DMS79 (cell line): ENCODE results near the gene SLCO3A1.

ENCODE experiments used
- DNase-seq: peaks from one replicate; lab custom pipeline; 2025; lab: John Stamatoyannopoulos, UW

Gene SLCO3A1

DNA sequence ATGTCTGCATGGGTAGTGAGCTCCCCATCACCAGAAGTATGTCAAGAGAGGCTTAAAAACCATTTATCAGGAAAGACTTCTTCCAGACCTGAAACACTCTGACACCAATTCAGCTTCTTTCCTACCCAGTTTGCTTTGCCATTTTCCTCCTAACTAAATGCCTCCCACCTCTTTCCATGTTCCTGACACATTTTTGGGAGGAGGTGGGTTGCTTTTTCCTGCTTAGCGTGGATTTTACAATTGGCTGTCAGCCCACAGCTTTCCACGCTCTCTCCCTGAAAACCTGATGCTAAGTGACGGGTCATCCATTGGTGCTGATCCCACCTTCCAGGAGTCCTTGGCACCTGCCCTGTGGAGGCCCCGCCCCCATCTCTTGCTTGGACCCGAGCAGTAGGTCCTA is 275.3 kb downstream of the SLCO3A1 start:
- no peak for DNase-seq

DNA sequence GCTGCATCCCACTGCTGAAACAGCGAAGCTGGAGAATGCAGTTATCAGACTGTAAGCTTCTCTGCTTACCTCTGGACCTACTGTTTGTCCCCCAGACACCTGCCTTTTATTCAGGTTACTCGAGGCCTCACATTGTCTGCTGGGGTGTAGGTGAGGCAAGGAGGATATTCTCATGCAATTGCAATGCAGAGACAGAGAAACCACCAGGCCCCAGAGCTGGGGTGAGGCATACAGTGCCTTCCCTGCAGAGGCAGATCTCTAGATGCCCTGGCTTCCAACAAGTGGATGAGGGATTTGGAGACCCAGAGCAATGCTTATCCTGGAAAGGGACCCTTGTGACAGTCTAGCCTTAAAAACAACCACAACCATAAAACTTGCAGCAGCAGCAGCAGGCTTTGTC is 276.7 kb downstream of the SLCO3A1 start:
- DNase-seq: no peak

DNA sequence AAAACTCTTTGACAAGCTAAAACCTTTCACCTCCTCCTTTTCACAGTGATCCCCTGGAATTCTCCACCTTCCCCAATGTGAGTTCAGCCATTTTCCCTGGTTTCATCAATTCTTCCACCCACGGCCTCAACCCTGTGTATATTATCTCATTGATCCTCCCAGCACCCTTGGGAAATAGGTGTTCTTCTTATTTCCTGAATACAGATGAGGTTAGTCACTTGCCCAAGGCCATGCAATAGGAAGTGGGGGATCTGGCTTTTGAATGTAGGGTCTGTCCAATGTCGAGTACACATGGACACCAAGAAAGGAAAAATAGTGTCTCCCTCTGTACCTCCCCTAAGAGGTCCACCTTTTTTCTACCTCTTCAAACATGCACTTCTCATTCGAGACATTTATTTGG is 277.4 kb downstream of the SLCO3A1 start:
- DNase-seq: no peak

DNA sequence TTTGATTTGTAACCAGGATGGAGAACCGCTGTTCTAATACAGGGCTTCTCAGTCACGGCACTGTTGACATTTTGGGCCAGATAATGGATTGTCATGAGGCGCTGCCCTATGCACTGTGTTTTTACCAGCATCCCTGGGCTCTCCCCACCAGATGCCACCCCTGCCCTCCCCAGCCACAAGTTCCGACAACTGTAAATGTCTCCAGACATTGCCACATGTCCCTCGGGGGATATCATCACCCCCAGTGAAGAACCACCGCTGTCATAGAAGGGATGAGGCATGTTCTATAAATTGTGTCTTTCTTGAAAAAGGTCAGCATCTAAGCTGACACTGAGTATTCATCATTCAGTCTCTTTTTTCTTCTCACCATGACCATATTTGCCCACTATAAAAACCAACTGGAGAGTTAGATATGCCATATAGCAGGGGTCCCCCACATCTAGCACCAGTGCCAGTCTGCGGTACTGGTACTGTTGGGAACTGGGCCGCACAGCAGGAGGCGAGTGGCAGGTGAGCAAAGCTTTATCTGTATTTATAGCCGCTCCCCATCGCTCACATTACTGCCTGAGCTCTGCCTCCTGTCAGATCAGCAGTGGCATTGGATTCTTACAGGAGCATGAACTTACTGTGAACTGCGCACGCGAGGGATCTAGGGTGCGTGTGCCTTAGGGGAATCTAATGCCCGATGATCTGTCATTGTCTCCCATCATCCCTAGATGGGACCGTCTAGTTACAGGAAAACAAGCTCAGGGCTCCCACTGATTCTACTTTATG is 279.7 kb downstream of the SLCO3A1 start:
- no peak for DNase-seq

DNA sequence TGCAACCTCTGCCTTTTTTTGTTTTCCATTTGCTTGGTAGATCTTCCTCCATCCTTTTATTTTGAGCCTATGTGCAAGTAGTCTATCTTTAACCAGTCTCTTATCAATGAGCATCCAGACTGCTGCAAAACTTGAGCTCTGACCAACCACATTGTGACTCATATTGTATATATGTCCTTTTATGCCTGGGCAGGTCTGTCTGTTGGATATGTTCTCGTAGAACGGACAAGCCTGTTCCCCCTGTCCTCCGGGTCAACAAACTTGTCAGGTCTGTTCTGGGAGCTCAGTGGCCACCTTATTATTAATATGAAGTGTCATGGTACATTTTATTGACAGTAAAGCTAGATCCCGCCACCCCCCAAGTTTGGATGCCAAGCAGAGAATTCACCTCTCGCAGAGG is 287.3 kb downstream of the SLCO3A1 start:
- no peak for DNase-seq

DNA sequence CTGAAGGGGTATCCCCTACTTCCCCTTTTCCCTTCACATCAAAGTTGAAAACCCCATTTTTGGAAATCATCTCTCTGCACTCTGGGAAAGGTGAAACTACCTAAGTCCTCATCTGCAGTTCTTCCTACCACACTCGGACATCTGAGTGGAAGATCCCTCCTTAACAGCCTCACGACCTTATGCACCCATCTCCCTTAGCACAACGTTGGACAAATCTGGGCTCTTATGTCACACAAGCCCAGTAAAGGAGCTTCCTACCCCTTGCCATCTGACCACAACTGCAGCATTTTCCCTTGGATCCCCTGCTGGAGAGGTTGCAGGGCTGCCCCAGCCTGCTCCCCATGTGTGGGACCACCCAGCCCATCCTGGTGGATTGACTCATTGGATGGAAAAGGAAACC is 288.1 kb downstream of the SLCO3A1 start:
- no peak for DNase-seq

DNA sequence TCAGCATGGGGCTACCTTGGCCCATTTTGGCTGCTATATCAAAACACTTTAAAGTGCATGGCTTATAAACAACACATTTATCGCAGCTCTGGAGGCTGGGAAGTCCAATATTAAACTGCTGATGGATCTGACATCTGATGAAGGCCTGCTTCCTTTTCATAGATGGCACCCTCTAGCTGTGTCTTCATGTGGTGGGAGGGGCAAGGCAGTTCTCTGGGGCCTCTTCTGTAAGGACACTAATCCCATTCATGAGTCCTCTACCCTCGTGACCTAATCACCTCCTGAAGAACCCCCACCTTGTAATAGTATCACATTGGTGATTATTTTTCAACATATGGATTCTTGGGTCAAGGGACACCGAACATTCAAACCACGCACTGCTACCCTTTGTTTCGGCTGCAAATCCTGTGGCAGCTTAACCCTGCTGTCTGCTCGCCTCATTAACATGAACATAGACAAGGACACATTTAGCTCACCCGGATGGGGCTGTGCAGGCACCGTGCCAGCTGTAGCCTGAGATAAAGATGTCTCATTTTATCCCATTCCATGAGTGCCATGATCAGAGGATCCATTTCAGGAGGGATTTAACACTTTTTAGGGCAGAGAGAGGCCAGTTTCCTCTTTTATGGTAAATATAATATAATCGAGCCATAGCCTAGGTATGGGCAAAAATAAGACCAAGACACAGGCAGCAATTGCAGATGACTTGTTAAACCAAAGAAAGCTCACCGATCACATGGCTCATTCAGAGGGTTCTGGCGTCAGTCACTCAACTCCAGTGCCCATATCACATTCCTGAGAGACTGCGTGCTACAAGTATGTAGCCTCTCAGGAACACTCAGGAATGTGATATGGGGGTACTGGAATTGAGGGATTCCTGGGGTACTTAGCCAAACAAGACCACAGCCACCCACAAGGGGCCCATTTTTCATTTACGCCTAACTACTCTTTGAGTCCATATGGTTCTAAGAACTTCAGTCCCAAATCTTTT is 289.0 kb downstream of the SLCO3A1 start:
- DNase-seq: no peak

DNA sequence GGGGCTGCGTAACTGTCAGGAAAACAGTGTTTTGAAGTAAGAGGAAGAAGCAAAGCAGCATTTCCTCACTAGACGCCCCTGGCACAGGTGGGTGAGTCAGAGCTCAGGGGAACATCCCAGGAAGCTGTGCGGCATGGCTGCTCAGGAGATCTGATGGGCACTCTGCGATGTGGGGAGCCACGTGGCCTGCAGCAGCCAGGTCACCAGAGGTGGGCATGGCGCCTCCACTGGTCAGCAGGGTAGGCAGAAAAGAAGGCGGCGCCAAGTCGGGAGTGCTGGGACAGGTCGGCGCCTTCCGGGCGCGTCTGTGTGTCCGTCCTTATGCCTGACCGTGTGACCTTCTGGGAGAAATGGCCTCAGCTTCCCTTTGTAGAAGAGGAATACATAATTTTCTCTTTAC is 290.3 kb downstream of the SLCO3A1 start:
- no peak for DNase-seq

DNA sequence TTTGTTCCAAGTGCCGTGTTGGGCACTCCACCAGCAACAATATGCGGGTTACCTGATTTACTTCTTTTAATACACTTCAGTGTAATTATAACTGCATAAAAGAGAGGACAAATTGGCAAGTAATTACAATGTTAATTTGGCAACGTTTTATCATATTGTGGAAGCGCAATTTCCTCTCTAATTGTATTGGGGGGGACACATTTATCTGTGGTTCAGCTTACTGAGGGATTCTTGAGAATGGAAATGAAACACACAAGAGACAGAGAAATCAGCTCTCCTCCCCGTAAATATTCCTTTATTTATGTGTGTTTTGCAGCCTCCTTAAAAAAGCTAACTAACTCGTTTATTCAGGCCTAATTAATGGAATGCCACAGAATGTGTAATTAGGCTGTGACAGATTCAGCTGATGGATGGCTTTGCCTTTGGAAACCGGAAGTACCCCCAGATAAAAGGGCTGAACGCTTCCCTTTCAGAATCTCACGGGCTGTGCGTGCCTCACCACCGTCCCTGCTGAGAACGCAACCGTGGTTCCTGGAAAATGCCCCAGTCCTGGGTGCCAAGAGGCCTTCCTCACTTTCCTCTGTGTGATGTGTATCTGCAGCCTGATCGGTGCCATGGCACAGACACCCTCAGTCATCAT is 293.1 kb downstream of the SLCO3A1 start:
- no peak for DNase-seq

DNA sequence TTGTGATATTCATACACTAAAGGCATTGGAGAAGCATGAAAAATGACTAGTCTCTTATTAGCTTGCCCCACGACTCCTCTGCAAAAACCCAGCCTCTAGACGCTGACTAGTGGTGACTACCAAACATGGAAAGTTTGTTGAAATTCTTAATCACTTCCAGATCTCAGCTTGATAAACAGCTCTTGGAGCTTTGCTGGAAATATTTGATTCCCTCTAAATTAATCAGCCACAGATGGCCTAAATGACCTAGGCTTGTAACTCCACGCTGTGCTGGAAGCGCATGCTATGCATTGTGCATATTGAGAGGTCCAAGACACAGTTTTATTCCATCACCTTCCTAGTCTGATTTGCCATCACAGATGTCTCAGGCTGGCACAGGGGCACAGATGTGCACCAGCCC is 295.5 kb downstream of the SLCO3A1 start:
- DNase-seq: no peak

DNA sequence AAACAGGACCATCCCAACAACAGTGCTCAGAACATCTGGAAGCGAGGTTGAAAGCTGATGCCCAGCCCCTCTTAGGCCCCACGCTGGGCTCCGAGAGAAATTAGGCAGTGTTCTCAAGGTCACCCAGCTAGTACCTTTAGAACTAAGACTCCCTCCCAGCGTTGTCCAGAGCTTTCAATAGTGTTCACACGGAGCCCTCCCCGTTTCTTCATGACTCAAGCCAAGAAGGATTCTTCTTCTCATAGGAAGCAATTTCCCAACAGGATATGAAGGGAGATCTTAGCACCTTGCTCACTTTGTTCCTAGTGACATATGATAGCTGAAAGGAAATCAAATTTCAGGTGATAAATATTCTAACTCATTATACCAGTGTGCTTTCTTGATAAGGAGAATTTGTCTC is 296.0 kb downstream of the SLCO3A1 start:
- no peak for DNase-seq

DNA sequence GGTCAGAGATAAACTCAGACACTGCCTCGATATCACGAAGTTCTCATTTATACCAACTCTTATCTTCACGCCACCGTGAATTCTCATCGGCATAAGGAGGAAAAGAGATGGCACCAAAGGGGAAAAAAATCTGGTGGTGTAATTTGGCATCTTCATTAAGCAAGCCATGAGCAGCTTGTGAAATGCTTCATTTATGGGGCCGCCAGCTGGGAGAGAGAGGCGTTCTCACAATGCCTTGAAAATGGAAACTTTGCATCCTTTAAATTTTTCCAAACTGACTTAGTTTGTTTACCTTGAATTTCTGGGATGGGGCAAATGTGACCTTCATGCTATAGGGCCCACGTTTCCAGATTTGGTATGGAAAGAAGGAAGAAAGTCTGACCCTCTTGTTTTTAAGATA is 297.7 kb downstream of the SLCO3A1 start:
- DNase-seq: no peak

DNA sequence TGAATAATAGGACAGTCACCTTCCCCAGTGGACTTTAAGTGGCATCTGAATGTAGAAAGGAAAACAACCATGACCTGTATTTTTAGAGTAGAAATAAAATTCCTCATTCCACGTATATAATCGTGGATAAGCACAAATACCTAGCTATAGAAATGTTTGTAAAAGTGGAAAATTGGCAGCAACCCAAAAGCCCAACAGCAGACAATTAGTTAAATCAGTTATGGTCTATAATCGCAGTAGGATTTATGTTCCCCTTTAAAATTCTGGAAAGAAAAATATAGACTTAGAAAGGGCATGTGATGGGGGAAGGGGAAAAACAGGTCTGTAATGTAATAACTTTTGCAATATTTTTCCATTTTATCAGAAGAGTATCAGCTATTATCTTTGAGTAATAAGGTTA is 298.2 kb downstream of the SLCO3A1 start:
- no peak for DNase-seq

DNA sequence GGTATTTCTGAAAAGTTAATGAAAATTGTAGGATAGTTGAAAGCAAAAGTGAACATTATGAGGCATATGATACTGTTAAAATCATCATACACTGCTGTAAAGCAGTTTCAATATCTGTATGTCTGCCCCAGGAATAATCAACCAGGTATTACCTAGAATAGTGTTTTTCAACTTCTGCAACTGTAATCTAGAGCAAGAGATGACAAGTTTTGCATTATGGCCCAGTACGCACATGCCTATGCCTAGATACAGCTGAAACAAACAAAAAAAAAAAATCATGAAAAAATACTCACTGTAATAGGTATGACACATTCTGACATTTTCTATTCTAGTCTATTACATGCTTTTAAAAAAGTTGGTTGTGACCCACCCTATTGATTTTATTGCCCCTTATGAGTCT is 299.5 kb downstream of the SLCO3A1 start:
- DNase-seq: no peak

DNA sequence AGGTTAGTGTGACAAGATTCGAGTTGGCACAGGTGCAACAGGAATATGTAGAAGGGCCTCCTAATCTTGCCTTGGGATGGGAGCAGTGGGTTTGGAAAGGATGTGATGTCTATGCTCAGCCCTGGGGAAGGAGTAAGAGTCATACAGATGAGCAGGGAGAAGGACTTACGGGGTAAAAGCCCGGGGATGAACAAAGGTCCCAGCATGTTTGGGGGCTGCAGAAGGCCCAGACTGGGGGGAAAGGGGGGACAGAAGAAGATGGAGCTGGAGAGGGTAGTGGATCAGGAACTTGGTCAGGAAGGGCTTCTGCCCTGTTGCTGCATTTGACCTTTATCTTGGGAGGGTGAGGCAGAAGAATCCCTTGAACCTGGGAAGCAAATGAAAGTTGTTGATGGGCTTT is 300.1 kb downstream of the SLCO3A1 start:
- DNase-seq: no peak

DNA sequence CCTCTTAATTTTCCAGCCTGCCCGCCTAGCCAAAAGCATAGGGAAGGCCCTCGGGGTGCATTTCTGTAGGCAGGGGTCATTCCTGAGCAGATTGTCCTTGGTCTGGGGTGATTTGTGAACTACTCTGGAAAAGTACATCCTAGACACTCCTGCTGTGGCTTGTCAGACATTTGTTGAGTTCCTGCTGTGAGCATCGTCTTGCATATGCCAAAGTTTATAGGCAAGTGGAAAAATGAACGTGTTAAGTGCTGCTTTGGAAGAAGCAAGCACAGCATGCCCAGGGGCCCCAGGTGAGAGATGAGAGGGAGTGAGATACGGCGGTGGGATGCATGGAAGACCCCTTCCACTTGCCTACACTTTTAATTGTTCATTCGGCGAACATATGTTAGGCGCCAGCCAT is 302.4 kb downstream of the SLCO3A1 start:
- no peak for DNase-seq

DNA sequence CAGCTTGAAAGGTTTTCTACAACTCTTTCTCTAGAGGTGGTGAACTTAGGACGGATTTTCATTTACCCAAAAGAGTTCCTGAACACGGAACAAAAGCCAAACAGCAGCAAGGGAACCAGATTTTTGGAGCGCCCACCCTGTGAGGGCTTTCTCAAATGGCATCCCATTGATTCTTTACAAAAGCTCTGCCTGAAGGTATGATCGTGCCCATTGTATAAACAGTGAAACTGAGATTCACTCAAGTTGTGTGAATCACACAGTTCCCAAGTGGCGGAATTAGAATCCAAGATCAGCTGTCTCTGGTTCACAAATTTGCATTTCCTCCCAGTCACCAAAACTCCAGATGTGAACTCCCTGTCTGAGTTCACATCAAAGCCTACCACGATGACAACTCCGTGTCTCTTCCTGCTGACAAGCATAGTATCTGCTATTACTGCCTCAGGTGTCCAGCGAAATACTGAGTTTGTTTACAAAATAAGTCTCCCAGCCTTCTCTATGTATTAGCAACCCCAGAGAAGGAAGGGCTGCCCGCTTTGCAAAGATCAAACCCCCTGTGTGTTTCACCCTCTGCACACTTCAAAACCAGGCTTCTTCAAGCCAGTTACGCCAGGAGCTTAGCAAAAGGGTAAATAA is 304.3 kb downstream of the SLCO3A1 start:
- no peak for DNase-seq

DNA sequence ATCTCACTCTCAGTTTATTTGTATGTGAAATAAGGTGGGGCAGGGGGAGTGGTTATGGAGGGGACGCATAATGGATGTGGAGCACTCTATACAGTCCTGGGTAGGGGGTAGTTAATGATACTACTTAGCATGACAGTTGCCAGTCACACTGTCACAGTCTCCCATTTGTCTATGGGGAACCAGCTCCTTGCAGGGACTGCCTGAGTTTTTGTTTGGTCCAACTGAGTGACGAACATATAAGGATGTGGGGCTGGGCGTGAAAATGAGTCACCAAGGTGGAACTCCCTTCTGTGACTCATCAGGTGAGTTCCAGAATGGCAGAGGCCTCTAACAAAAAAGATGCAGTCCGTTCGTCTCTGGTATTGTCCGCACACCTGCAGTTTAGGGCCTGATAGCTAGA is 304.9 kb downstream of the SLCO3A1 start:
- DNase-seq: no peak

DNA sequence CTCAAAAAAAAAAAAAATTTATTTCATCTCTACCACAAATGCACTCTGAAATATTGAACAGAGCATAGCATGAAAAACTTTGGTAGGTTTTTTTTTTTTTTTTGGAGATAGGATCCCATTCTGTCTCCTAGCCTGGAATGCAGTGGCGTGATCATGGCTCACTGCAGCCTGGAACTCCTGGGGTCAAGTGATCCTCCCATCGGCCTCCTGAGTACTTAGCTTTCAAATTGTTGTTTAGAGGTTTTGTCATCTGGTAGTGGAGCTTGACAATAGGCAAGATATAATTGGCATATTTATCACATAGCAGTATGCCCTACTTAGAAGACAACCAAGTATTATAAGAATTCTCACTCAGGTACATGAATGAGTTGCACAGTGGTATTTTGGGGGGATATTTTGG is 306.0 kb downstream of the SLCO3A1 start:
- peak; percentile 4 for DNase-seq

DNA sequence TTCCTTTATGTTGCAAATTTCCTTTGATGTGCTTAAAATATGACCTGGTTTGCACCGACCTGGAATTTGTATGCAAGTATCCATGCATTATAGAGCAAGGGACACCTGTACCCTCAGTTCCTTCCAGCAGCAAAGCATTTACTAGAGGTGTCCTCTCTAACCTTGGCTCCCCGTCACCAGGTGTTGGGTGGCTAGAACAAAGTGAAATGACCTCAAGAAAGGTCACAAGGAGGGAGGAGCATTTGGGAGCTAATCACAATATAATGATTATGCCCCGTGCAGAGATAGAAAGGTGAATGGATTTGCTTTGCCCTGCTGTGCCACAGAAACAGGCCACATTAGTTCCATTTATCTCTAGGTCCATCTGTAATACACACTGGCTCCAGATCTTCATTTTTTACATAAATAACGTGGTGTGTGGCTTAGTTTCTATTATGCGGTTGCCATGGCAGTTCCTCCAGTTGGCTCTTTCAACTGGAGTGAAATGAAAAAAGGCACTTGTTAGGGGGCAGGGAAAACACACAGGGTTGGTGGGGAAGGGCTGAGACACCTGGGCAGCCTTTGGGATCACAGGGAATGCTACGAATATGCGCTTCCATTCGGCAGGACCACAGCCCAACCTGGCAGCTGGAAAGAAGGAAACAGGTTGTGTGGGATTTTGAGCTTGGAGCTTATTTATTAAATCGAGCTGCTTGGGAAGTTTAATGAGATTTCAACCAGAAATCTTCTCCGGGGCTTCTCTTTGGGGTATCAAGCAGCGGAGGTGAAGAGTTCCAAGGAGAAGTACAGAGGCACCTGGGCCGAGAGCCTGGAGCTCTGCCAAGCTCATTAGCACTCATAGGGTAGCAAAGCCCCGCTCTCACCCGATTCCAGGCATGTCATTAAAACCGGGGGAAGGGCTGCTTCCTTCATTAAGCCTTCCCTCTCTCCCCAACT is 306.7 kb downstream of the SLCO3A1 start:
- DNase-seq: no peak

DNA sequence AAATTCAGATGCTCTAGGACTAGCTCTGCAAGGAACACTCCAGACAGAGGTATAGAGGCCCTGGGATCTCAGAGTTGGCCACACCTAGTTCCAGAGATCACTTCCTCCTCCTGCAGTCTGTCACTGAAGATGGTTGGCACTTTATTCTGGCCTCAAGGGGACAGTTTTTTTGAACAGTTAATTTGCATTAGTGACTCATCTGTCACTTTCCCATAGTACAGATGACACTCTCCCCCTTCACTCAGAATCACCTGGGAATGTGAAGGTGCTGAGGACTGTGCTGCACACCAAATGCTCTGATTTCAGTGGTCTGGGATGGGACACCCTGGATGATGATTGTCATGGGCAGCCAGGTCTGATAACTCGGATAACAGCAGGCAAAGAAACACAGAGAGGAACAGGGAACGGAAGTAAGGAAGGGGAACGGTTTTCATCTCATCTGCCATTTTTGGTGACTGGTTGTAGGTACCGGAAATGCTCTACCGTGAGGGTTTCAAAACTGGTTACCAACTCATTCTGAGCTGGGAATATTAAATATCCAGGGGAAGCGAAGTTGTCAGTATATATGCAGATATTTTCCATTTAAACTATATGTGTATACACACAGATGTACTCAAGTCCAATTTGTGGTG is 307.6 kb downstream of the SLCO3A1 start:
- DNase-seq: no peak
